ENCODE results near the gene DNAH3. TPM values are rescaled to one million over a fixed set of nuclear protein-coding genes. Genes with fewer than 3 reads are reported as not detected.

The DNAH3 gene
- total RNA-seq, 5 donors from 2014 or later (not counting 1 experiment from before 2014, with no cell fraction given): not detected

DNA sequence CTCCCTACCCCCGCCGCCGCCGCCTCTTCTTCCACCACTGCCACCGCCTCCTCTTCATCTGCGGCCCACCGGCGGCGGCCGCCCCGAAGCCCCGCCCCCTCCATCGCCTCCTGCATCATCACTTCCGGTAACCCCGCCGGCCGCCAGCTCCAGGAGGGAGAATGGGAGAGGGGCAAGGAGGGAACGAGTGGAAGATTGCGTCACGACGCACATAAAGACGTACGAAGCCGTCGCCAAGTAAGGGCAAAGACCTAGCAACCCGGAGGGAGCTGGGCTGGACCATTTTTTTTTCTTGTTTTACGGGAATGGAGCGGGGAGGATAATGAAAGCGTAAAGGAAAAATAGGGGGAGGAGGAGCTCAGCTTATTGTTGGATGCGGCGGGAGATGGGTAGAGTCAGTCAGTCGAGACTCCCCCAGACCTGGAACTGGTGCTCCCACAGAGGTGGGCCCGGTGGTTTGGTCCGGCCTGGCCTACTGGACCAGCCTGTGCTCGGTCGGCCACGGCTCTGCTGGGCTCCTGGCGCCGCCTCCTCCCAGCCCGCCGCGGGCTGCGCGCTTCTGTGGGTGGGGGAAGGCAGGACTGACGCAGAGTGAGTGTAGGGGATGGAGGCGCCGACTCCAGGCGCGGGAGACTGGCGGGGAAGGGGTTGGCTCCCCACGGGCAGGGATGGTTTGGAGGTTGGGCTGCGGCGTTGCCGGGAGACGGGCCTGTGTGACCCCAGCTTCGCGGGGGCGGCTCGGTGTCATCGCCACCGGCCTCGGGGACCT is 250.2 kb downstream of the DNAH3 start, which contains the start of the genes DCUN1D3 and LYRM1:
Gene DCUN1D3 (minus strand): TSS at position 60 of the 769 bp plus-strand sequence. CDS start 37,820 bp downstream, outside the sequence.
Gene LYRM1 (plus strand): TSS at position 473 of the 769 bp plus-strand sequence. CDS start 14,785 bp downstream, outside the sequence.
- H3K4me1 Mint-ChIP-seq: peaks cover 69 to 77% (median 74%) of the 10 kb centered on the region in 3 donors
- H3K27ac ChIP-seq (ENCODE audit: low read length): peak within 1 kb of the TSS; percentile 95
- DNase-seq (peak; percentile 60 to 93 (median 71)), ATAC-seq (replicated peaks in 1 of 4) (peak; percentile 76 to 86 (median 79))
- no peaks in the 10 kb centered on the region for H3K9me3 ChIP-seq
- peak within 1 kb of the TSS; percentile 87 to 96 (median 90) for H3K4me3 Mint-ChIP-seq
- H3K27me3 ChIP-seq (replicated peaks in 1 of 2; ENCODE audit: control insufficient read depth in 2 of 2, extremely low read depth in 1 of 2, insufficient read depth in 2 of 2, low read length in 1 of 2): no peaks in the 10 kb centered on the region
- under 1% methylated on average over 40 of the region's 62 CpGs for WGBS (ENCODE audit: insufficient coverage)
- ChIA-PET CTCF (interaction anchor here (0.5 to 2.7 kb wide), 8 partner anchors 9 to 276 kb away, joined by 3 to 17 read pairs (median 4); no protein-coding TSS in a partner anchor), POLR2A (interaction anchor here in 1 of 2 donors (1.6 kb wide), 1 partner anchor 25 kb away, joined by 7 read pairs; no protein-coding TSS in a partner anchor)
- H3K27ac Mint-ChIP-seq: peak within 1 kb of the TSS; percentile 90 to 92
- peaks cover 25 to 35% of the 10 kb centered on the region in 2 experiments for H3K4me1 ChIP-seq (ENCODE audit: control insufficient read depth in 1 of 2, extremely low read depth in 1 of 2, insufficient read depth in 2 of 2, low read length in 2 of 2)
- H3K36me3 Mint-ChIP-seq: peaks cover 7% of the 10 kb centered on the region
- H3K27me3 Mint-ChIP-seq: no peaks in the 10 kb centered on the region
- peak within 1 kb of the TSS; percentile 81 to 94 for H3K4me3 ChIP-seq (ENCODE audit: control insufficient read depth in 1 of 2, extremely low read depth in 1 of 2, low read length in 1 of 2)
- peaks cover 0 to 5% of the 10 kb centered on the region in 2 donors for H3K36me3 ChIP-seq (ENCODE audit: control insufficient read depth in 2 of 2, extremely low read depth in 1 of 2, insufficient read depth in 1 of 2, low read length in 1 of 2)
- H3K9me3 Mint-ChIP-seq: no peaks in the 10 kb centered on the region

DNA sequence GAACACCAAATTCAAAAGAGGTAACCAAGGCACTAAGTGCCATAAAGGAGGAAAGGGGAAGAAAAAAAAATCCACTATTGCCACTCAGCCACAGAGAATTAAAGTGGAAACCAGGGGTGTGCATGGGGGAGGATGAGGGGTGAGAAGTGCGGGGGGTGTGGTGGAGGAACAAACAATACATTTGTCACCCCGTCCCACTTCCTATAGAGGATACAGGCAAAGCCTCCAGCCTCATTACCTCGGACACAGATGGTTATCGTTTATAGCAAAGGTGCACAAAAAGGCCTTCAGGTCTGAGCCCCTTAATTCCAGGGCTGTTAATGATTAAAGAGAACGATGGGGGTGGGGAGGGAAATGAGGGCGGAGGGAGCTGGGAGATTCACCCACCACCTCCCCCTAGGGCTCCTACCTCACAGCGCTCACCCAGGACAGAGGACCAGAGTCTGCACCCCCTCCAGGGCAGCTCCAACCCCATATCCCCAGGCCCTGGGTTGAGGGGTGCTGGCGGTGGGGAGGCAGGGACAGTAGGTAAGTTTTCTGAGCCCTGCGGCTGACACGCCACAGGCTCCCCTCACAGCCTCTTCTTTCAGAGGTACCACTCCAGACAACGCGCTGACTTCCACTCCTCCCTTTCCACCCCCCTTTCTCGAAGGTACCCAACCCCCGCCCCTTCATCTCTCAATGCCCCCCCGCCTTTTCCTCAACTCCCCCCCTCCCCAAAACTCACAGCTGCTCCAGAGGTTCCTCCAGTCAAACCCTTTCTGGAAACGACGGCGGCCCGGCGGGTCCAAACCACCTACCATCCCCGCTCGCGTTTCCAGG is 251.0 kb downstream of the DNAH3 start:
- H3K9me3 Mint-ChIP-seq: no peaks in the 10 kb centered on the region
- Histone ChIP-seq H3K4me1 (ENCODE audit: control insufficient read depth in 1 of 2, extremely low read depth in 1 of 2, insufficient read depth in 2 of 2, low read length in 2 of 2) (peaks cover 21 to 33% of the 10 kb centered on the region in 2 experiments), H3K4me3 (ENCODE audit: control insufficient read depth in 1 of 2, extremely low read depth in 1 of 2, low read length in 1 of 2) (peak overlapping the region; percentile 76 to 94), H3K36me3 (ENCODE audit: control insufficient read depth in 2 of 2, extremely low read depth in 1 of 2, insufficient read depth in 1 of 2, low read length in 1 of 2) (peaks cover 0 to 5% of the 10 kb centered on the region in 2 donors), H3K27me3 (replicated peaks in 1 of 2; ENCODE audit: control insufficient read depth in 2 of 2, extremely low read depth in 1 of 2, insufficient read depth in 2 of 2, low read length in 1 of 2) (no peaks in the 10 kb centered on the region), H3K27ac (ENCODE audit: low read length) (peak overlapping the region; percentile 43), H3K9me3 (no peaks in the 10 kb centered on the region)
- WGBS (ENCODE audit: insufficient coverage): 0% methylated on average over 8 of the region's 23 CpGs
- ChIA-PET POLR2A (interaction anchor here in 1 of 2 donors (1.6 kb wide), 1 partner anchor 25 kb away, joined by 7 read pairs; no protein-coding TSS in a partner anchor), CTCF (interaction anchor here (0.5 to 2.7 kb wide), 8 partner anchors 10 to 277 kb away, joined by 3 to 17 read pairs (median 4); no protein-coding TSS in a partner anchor)
- peak overlapping the region; percentile 87 to 96 (median 90) for H3K4me3 Mint-ChIP-seq
- H3K36me3 Mint-ChIP-seq: peaks cover 7% of the 10 kb centered on the region
- no peaks in the 10 kb centered on the region for H3K27me3 Mint-ChIP-seq
- peak in 2 of 35 experiments; percentile 4 to 14 for DNase-seq
- H3K27ac Mint-ChIP-seq: peak overlapping the region; percentile 90 to 92
- ATAC-seq (replicated peaks in 1 of 4): peak; percentile 19 to 39 (median 29)
- H3K4me1 Mint-ChIP-seq: peaks cover 63 to 70% (median 67%) of the 10 kb centered on the region in 3 donors

DNA sequence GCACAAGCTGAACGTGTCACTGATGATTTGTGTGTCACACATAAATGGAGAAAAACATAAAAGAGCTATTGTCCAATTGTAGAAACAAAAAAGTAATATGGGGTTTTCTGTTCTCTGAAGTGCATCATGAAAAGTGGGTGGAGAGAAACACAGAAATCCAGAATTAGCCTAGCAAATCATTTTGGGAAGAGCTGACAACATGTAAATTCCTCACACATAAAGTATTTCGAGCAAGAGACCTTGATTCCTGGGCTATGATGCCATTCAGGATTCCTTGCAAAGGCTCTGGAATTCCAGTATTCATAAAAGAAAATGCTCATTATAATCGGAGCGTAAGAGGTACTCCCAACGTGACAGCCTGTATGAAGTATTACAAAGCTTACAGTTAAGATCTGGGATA is 251.6 kb downstream of the DNAH3 start:
- WGBS (ENCODE audit: insufficient coverage): no CpG with 5 or more reads among the region's 5 CpGs
- peak overlapping the region; percentile 43 for H3K27ac ChIP-seq (ENCODE audit: low read length)
- Mint-ChIP-seq H3K4me3 (peak overlapping the region; percentile 87 to 96 (median 90)), H3K4me1 (peaks cover 56 to 63% (median 61%) of the 10 kb centered on the region in 3 donors), H3K9me3 (no peaks in the 10 kb centered on the region), H3K36me3 (peaks cover 7% of the 10 kb centered on the region), H3K27ac (peak overlapping the region; percentile 90 to 92), H3K27me3 (no peaks in the 10 kb centered on the region)
- peaks cover 0 to 5% of the 10 kb centered on the region in 2 donors for H3K36me3 ChIP-seq (ENCODE audit: control insufficient read depth in 2 of 2, extremely low read depth in 1 of 2, insufficient read depth in 1 of 2, low read length in 1 of 2)
- peaks cover 16 to 29% of the 10 kb centered on the region in 2 experiments for H3K4me1 ChIP-seq (ENCODE audit: control insufficient read depth in 1 of 2, extremely low read depth in 1 of 2, insufficient read depth in 2 of 2, low read length in 2 of 2)
- ChIA-PET POLR2A (no interaction called here), CTCF (interaction anchor here (0.8 to 2.7 kb wide), 3 partner anchors 18 to 49 kb away, joined by 3 to 17 read pairs (median 3); no protein-coding TSS in a partner anchor)
- H3K9me3 ChIP-seq: no peaks in the 10 kb centered on the region
- H3K4me3 ChIP-seq (ENCODE audit: control insufficient read depth in 1 of 2, extremely low read depth in 1 of 2, low read length in 1 of 2): no peak overlapping the region
- no peaks in the 10 kb centered on the region for H3K27me3 ChIP-seq (replicated peaks in 1 of 2; ENCODE audit: control insufficient read depth in 2 of 2, extremely low read depth in 1 of 2, insufficient read depth in 2 of 2, low read length in 1 of 2)
- DNase-seq: no peak
- no peak for ATAC-seq (replicated peaks in 1 of 4)

DNA sequence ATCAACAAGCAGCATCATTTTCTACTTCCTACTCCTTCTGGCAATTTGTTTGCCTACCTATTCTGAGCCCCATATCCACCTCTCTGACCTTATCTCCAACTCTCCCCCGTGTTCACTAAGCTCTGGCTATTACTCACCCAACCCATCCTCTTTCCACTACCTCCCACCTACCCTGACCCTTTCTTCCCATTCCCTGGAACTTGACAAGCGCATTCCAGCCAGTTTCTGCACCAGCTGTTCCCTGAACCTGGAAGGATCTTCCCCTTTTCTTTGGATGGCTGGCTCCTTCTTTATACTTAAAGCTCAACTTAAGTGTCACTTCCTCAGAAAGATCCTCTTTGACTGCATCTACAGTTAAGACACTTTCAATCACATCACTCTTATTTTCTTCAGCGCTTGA is 252.7 kb downstream of the DNAH3 start:
- Mint-ChIP-seq H3K9me3 (no peaks in the 10 kb centered on the region), H3K27me3 (no peaks in the 10 kb centered on the region), H3K27ac (no peak overlapping the region), H3K4me1 (peaks cover 48 to 52% (median 49%) of the 10 kb centered on the region in 3 donors), H3K4me3 (no peak overlapping the region), H3K36me3 (peaks cover 7% of the 10 kb centered on the region)
- no peaks in the 10 kb centered on the region for H3K9me3 ChIP-seq
- no peak for DNase-seq
- H3K27me3 ChIP-seq (replicated peaks in 1 of 2; ENCODE audit: control insufficient read depth in 2 of 2, extremely low read depth in 1 of 2, insufficient read depth in 2 of 2, low read length in 1 of 2): no peaks in the 10 kb centered on the region
- H3K36me3 ChIP-seq (ENCODE audit: control insufficient read depth in 2 of 2, extremely low read depth in 1 of 2, insufficient read depth in 1 of 2, low read length in 1 of 2): peaks cover 0 to 5% of the 10 kb centered on the region in 2 donors
- peaks cover 9 to 21% of the 10 kb centered on the region in 2 experiments for H3K4me1 ChIP-seq (ENCODE audit: control insufficient read depth in 1 of 2, extremely low read depth in 1 of 2, insufficient read depth in 2 of 2, low read length in 2 of 2)
- ChIA-PET CTCF (no interaction called here), POLR2A (no interaction called here)
- no peak for ATAC-seq (replicated peaks in 1 of 4)
- no peak overlapping the region for H3K4me3 ChIP-seq (ENCODE audit: control insufficient read depth in 1 of 2, extremely low read depth in 1 of 2, low read length in 1 of 2)
- no peak overlapping the region for H3K27ac ChIP-seq (ENCODE audit: low read length)
- 73% methylated on average over 2 of the region's 3 CpGs for WGBS (ENCODE audit: insufficient coverage)

DNA sequence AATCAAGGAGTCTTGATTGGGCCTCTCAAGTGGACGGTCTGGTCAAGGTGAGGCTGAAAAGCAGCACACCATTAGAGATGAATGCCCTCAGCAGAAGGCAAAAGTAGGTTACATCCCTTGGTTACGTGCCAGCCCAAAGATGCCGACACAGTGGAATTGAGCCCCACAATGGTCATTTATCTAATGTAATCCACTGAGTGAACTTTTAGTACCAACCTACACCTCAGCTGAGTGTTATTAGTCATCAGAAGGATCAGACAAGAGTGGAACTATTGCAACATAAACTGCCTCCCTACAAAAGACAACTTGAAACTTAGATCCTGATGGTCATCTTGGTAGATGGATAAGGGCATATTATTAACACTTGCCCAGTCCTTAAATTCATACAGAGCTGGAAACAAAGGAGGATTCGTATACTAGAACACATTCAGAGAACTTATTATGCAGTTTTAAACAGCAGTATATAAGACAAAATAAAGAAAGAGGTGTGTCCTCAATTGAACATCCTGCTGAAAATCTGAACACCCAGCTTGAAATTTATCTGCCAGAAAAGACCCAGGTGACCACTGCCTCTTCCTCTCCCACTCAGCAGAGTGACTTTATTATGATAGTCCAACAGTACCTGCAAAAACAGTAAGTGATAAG is 253.3 kb downstream of the DNAH3 start:
- H3K4me3 Mint-ChIP-seq: no peak overlapping the region
- H3K9me3 Mint-ChIP-seq: no peaks in the 10 kb centered on the region
- Histone ChIP-seq H3K9me3 (no peaks in the 10 kb centered on the region), H3K4me3 (ENCODE audit: control insufficient read depth in 1 of 2, extremely low read depth in 1 of 2, low read length in 1 of 2) (no peak overlapping the region), H3K4me1 (ENCODE audit: control insufficient read depth in 1 of 2, extremely low read depth in 1 of 2, insufficient read depth in 2 of 2, low read length in 2 of 2) (peaks cover 9 to 20% of the 10 kb centered on the region in 2 experiments), H3K27ac (ENCODE audit: low read length) (no peak overlapping the region), H3K27me3 (replicated peaks in 1 of 2; ENCODE audit: control insufficient read depth in 2 of 2, extremely low read depth in 1 of 2, insufficient read depth in 2 of 2, low read length in 1 of 2) (no peaks in the 10 kb centered on the region), H3K36me3 (ENCODE audit: control insufficient read depth in 2 of 2, extremely low read depth in 1 of 2, insufficient read depth in 1 of 2, low read length in 1 of 2) (peaks cover 0 to 7% of the 10 kb centered on the region in 2 donors)
- DNase-seq (no peak), ATAC-seq (replicated peaks in 1 of 4) (no peak)
- POLR2A ChIA-PET: no interaction called here
- CTCF ChIA-PET: no interaction called here
- H3K27ac Mint-ChIP-seq: no peak overlapping the region
- H3K36me3 Mint-ChIP-seq: peaks cover 10% of the 10 kb centered on the region
- no peaks in the 10 kb centered on the region for H3K27me3 Mint-ChIP-seq
- WGBS (ENCODE audit: insufficient coverage): 90% methylated on average over 2 of the region's 4 CpGs
- peaks cover 43 to 47% (median 45%) of the 10 kb centered on the region in 3 donors for H3K4me1 Mint-ChIP-seq
